ENCODE results near the gene DHDDS.
A peak's percentile ranks its signal among the peaks of the same experiment; 100 is the strongest.
"Not testable (repeated sequence)": the region's sequence is repeated elsewhere in the genome, so short reads cannot be mapped to it uniquely, and the experiment has no call there.

DHDDS gene

GRCh38 chr1:26431979-26432695 is at the start of gene DHDDS:
DHDDS (plus strand) TSS chr1:26432321; CDS start chr1:26432946, 625 bp downstream.
- H3K4me3 Mint-ChIP-seq, result peak within 1 kb of the TSS; percentile 91
- peak; percentile 97 for ATAC-seq

DNA sequence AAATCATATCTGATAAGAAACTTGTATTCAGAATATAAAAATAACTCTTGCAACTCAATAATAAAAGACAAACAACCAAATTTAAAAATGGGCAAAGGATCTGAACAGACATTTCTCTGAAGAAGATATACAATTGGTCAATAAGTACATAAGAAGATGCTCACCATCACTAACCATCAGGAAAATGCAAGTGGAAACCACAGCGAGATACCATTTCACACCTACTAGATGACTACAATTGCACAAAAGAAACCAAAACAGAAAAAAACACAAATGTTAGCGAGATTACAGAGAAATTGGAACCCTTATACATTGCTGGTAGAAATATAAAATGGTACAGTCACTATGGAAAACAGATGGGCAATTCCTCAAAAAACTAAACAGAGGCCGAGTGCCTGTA is 48.0 kb upstream of the DHDDS start:
- no peak overlapping the region for H3K27ac Mint-ChIP-seq
- H3K36me3 Mint-ChIP-seq, result no peaks in the 10 kb centered on the region
- peaks cover 39% of the 10 kb centered on the region for H3K4me1 Mint-ChIP-seq
- no peaks in the 10 kb centered on the region for H3K9me3 Mint-ChIP-seq
- DNase-seq (ENCODE audit: low spot score in 2 of 2), result no peak
- peak overlapping the region; percentile 27 for H3K4me3 Mint-ChIP-seq
- ATAC-seq, result peak; percentile 72

More at GRCh38 chr1:26431979-26432695, at the start of gene DHDDS:
- Mint-ChIP-seq H3K4me1 (peaks cover 20% of the 10 kb centered on the region), H3K9me3 (no peaks in the 10 kb centered on the region), H3K27ac (peak within 1 kb of the TSS; percentile 93), H3K36me3 (peaks cover 46% of the 10 kb centered on the region)
- peak; percentile 98 to 99 for DNase-seq (ENCODE audit: low spot score in 2 of 2)

DNA sequence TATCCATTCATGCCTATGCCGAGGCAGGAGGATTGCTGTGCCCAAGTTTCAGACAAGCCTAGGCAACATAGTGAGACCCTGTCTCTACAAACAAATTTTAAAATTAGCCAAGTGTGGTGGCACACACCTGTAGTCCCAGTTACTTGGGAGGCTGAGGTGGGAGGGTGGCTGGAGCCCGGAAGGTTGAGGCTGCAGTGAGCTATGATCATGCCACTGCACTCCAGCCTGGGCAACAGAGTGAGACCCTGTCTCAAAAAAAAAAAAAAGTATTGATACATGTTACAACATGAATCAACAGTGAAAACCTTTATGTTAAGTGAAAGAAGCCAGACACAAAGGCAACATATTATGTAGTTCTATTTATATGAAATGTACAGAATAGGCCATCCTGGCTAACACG is 47.1 kb upstream of the DHDDS start:
- H3K36me3 Mint-ChIP-seq; H3K4me3 Mint-ChIP-seq; H3K27ac Mint-ChIP-seq; H3K9me3 Mint-ChIP-seq; ATAC-seq; DNase-seq (ENCODE audit: low spot score in 2 of 2): not testable (repeated sequence)
- peaks cover 48% of the 10 kb centered on the region for H3K4me1 Mint-ChIP-seq

- Mint-ChIP-seq H3K4me1 (peaks cover 56% of the 10 kb centered on the region), H3K27ac (no peak overlapping the region), H3K4me3 (no peak overlapping the region), H3K36me3 (no peaks in the 10 kb centered on the region), H3K9me3 (no peaks in the 10 kb centered on the region)
- ATAC-seq, result peak; percentile 44
- DNase-seq (ENCODE audit: low spot score in 2 of 2), result no peak
Observed at GRCh38 chr1:26387447-26387846, 44.7 kb upstream of the DHDDS start.

DNA sequence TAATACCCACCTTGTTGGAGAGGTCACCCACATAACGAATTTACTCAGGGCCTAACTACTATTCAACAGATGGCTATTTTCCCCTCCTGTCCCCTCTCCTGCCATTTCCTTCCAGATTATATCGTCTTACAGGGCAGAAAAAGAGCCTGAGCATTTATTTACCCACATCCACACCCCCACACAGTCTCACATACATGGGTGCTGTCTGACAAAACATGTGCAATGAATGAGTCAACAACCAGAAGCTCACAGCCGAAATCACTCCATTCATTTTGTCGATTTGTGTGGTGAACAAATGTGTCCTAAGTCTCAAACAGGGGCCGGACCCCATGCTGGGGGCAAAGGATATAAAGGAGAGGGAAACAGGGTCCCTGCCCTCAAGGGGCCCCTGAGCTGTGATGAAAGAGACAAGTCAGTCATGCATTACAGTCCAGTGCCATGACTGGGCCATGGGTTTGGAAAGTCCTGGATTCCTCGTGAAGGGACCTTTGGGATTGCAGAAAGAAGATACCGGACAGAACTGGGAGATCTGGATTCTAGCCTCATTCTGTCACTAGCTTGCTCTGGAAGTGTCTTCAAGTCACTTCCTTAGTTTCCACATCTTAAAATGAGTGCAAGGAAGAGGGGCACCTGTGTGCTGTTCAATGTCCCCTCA is 43.2 kb upstream of the DHDDS start:
- no peaks in the 10 kb centered on the region for H3K9me3 Mint-ChIP-seq
- ATAC-seq, result peak; percentile 83
- H3K27ac Mint-ChIP-seq, result no peak overlapping the region
- DNase-seq (ENCODE audit: low spot score in 2 of 2), result no peak
- no peaks in the 10 kb centered on the region for H3K36me3 Mint-ChIP-seq
- H3K4me3 Mint-ChIP-seq, result no peak overlapping the region
- H3K4me1 Mint-ChIP-seq, result peaks cover 55% of the 10 kb centered on the region

DNA sequence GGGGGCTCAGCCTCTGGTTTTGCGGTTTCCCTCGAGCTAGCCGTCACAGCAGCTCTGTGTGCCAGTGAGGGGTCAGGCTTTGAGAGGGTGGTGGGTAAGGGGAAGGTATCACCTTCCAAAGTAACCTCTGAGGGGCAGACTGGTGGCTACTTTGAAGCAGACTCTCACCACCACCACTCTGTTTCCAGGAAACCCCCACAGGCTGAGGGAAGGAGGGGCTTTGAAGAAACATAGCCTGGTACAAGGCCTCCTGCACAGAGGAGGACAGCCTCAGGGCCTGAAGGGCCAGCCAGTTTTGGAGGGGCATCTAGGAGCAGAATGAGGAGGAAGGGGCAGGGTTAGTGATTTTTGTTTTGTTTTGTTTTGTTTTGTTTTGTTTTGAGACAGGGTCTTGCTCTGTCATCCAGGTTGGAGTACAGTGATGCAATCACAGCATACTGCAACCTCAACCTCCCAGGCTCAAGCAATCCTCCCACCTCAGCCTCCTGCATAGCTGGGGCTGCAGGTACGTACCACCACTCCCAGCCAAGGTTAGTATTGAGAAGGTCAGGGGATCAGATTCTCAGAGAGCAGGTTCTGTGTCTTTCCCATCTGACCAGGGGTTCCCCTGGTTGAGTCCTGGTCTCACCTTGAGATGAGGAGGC is 42.4 kb upstream of the DHDDS start:
- Mint-ChIP-seq H3K36me3 (no peaks in the 10 kb centered on the region), H3K9me3 (no peaks in the 10 kb centered on the region), H3K4me3 (no peak overlapping the region), H3K27ac (no peak overlapping the region), H3K4me1 (peaks cover 47% of the 10 kb centered on the region)
- ATAC-seq, result no peak
- no peak for DNase-seq (ENCODE audit: low spot score in 2 of 2)

GRCh38 chr1:26391450-26391849 is 40.7 kb upstream of the DHDDS start:
- H3K4me1 Mint-ChIP-seq, result peaks cover 40% of the 10 kb centered on the region
- ATAC-seq, result peak; percentile 70
- no peak overlapping the region for H3K4me3 Mint-ChIP-seq
- H3K9me3 Mint-ChIP-seq, result no peaks in the 10 kb centered on the region
- no peaks in the 10 kb centered on the region for H3K36me3 Mint-ChIP-seq
- no peak for DNase-seq (ENCODE audit: low spot score in 2 of 2)
- peak overlapping the region; percentile 55 for H3K27ac Mint-ChIP-seq

GRCh38 chr1:26395754-26396153 is 36.4 kb upstream of the DHDDS start:
- DNase-seq (ENCODE audit: low spot score in 2 of 2) (no peak), ATAC-seq (no peak)
- Mint-ChIP-seq H3K36me3 (no peaks in the 10 kb centered on the region), H3K27ac (no peak overlapping the region), H3K4me3 (no peak overlapping the region), H3K9me3 (no peaks in the 10 kb centered on the region), H3K4me1 (peaks cover 13% of the 10 kb centered on the region)

- Mint-ChIP-seq H3K36me3 (no peaks in the 10 kb centered on the region), H3K9me3 (no peaks in the 10 kb centered on the region), H3K4me3 (no peak overlapping the region), H3K27ac (no peak overlapping the region), H3K4me1 (peaks cover 5% of the 10 kb centered on the region)
- no peak for ATAC-seq
- no peak for DNase-seq (ENCODE audit: low spot score in 2 of 2)
Observed at GRCh38 chr1:26399034-26399433, 33.1 kb upstream of the DHDDS start.

DNA sequence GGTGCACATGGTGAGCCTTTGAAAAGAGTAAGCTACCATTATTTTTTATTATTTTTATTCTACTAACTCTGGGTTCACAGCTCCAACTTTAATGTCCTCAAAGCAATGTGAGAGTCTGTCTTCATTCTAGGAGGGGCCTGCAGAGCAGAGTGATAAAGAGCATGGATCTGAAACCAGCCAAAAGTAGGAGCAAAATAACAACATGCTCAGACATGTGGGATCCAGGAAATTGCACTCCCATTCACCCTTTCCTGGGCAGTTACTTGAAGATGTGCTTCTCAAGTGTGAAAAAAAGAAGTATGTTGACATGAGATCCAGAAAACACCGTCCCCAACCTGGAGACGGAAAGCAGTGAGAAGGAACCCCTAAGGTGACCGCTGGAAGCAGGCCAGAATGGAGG is 30.2 kb upstream of the DHDDS start:
- H3K27ac Mint-ChIP-seq, result no peak overlapping the region
- DNase-seq (ENCODE audit: low spot score in 2 of 2) (no peak), ATAC-seq (no peak)
- no peaks in the 10 kb centered on the region for H3K36me3 Mint-ChIP-seq
- H3K9me3 Mint-ChIP-seq, result no peaks in the 10 kb centered on the region
- H3K4me1 Mint-ChIP-seq, result no peaks in the 10 kb centered on the region
- H3K4me3 Mint-ChIP-seq, result no peak overlapping the region

GRCh38 chr1:26403656-26404055 is 28.5 kb upstream of the DHDDS start:
- Mint-ChIP-seq H3K4me1 (peaks cover 3% of the 10 kb centered on the region), H3K36me3 (no peaks in the 10 kb centered on the region), H3K4me3 (no peak overlapping the region), H3K9me3 (no peaks in the 10 kb centered on the region), H3K27ac (no peak overlapping the region)
- DNase-seq (ENCODE audit: low spot score in 2 of 2) (no peak), ATAC-seq (no peak)

DNA sequence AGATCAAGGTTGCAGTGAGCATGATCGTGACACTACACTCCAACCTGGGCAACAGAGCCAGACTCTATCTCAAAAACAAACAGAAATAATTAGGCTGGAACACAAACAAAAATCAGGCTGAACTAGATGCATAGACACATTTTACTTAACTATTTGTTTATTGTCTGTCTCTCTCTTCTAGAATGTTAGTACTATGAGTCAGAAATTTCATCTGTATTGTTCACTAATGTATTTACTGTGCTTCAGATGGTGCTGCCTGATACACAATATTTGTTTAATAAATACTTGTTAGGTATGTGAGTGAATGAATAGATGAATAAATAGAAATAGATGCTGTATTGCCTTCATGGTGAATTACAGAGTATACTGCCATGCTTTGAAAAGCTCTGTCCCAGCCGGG is 27.5 kb upstream of the DHDDS start:
- ATAC-seq, result no peak
- H3K4me1 Mint-ChIP-seq, result peaks cover 13% of the 10 kb centered on the region
- H3K36me3 Mint-ChIP-seq, result no peaks in the 10 kb centered on the region
- no peak overlapping the region for H3K27ac Mint-ChIP-seq
- no peak overlapping the region for H3K4me3 Mint-ChIP-seq
- DNase-seq (ENCODE audit: low spot score in 2 of 2), result no peak
- no peaks in the 10 kb centered on the region for H3K9me3 Mint-ChIP-seq

- ATAC-seq (no peak), DNase-seq (ENCODE audit: low spot score in 2 of 2) (no peak)
- H3K4me3 Mint-ChIP-seq, result no peak overlapping the region
- no peaks in the 10 kb centered on the region for H3K9me3 Mint-ChIP-seq
- H3K27ac Mint-ChIP-seq, result no peak overlapping the region
- H3K36me3 Mint-ChIP-seq, result no peaks in the 10 kb centered on the region
- peaks cover 15% of the 10 kb centered on the region for H3K4me1 Mint-ChIP-seq
Observed at GRCh38 chr1:26405281-26405915, 26.7 kb upstream of the DHDDS start.

DNA sequence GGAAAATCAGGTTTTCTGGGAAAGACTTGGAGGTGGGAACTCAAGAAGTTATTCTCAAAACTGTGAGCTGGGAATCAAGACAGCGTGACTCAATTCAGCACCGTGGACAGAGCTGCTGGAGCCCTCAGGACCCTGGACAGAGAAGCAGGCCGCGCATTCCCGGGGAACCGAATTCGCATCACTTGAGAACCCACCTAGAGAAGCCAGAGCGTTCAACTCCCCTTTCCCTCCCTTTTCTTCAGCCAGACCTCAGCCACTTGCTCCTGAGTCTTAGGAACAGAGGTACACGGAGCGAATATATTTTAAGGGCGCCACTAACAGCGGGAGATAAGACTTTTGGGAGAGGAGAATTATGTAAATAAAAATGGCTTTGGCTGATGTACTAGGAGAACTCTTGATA is 23.5 kb upstream of the DHDDS start:
- H3K27ac Mint-ChIP-seq, result no peak overlapping the region
- no peak overlapping the region for H3K4me3 Mint-ChIP-seq
- peak; percentile 70 for ATAC-seq

GRCh38 chr1:26409191-26409807 is 22.8 kb upstream of the DHDDS start:
- no peaks in the 10 kb centered on the region for H3K9me3 Mint-ChIP-seq
- no peak overlapping the region for H3K27ac Mint-ChIP-seq
- ATAC-seq (no peak), DNase-seq (ENCODE audit: low spot score in 2 of 2) (no peak)
- no peak overlapping the region for H3K4me3 Mint-ChIP-seq
- H3K36me3 Mint-ChIP-seq, result no peaks in the 10 kb centered on the region
- H3K4me1 Mint-ChIP-seq, result peaks cover 22% of the 10 kb centered on the region

More for the DNA sequence above, 23.5 kb upstream of the DHDDS start:
- peak; percentile 62 to 85 for DNase-seq (ENCODE audit: low spot score in 2 of 2)
- peaks cover 22% of the 10 kb centered on the region for H3K4me1 Mint-ChIP-seq
- H3K9me3 Mint-ChIP-seq, result no peaks in the 10 kb centered on the region
- no peaks in the 10 kb centered on the region for H3K36me3 Mint-ChIP-seq

All from stimulated activated effector memory CD8-positive, alpha-beta T cell treated with anti-CD3 and anti-CD28 coated beads, Interleukin-12 subunit alpha, Interleukin-12 subunit beta, amount 100 ng/mL, for 72 hours (primary cell).